Measurements from ENCODE around the gene KCNG3. TPM values are rescaled to one million over a fixed set of nuclear protein-coding genes. Genes with fewer than 3 reads are reported as not detected.
A peak's percentile ranks its signal among the peaks of the same experiment; 100 is the strongest.
"Not testable (repeated sequence)": the region's sequence is repeated elsewhere in the genome, so short reads cannot be mapped to it uniquely, and the experiment has no call there.

The KCNG3 gene
- total RNA-seq, 4 donors from 2014 or later = 0.17 TPM; not detected in 3

DNA sequence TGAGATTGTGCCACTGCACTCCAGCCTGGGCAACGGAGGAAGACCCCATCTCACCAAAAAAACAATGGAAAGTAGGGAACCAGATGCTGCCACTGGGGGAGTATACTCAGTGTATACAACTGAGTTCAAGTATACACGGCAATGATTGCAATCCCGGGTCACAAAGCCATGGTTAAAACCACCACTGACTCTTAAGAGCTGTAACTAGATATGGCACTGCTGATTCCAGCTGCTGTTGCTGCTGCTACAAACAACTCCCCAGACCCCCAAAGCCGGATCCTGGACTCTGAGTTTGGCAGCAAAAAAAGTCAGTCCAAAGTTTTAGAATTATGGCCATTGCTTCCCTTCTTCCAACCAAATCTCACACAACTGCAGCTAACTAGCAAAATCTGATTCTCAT is 89.1 kb downstream of the KCNG3 start:
- H3K4me3 ChIP-seq = no peak overlapping the region
- no peaks in the 10 kb centered on the region for H3K9me3 ChIP-seq
- H3K27me3 ChIP-seq = no peaks in the 10 kb centered on the region
- TF ChIP-seq POLR2AphosphoS5 (IDR thresholded peaks at IDR 0.05) = no peak
- TF ChIP-seq, protein P1, sequence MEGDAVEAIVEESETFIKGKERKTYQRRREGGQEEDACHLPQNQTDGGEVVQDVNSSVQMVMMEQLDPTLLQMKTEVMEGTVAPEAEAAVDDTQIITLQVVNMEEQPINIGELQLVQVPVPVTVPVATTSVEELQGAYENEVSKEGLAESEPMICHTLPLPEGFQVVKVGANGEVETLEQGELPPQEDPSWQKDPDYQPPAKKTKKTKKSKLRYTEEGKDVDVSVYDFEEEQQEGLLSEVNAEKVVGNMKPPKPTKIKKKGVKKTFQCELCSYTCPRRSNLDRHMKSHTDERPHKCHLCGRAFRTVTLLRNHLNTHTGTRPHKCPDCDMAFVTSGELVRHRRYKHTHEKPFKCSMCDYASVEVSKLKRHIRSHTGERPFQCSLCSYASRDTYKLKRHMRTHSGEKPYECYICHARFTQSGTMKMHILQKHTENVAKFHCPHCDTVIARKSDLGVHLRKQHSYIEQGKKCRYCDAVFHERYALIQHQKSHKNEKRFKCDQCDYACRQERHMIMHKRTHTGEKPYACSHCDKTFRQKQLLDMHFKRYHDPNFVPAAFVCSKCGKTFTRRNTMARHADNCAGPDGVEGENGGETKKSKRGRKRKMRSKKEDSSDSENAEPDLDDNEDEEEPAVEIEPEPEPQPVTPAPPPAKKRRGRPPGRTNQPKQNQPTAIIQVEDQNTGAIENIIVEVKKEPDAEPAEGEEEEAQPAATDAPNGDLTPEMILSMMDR (IDR thresholded peaks at IDR 0.05) = no peak
- TF ChIP-seq EP300 (IDR thresholded peaks at IDR 0.05) = no peak
- no peak for TF ChIP-seq POLR2A (IDR thresholded peaks at IDR 0.05; ENCODE audit: low read depth)
- DNase-seq (ENCODE audit: extremely low spot score) = no peak
- intact Hi-C loops (cut with DNase I) = no loop called here
- H3K27ac ChIP-seq (replicated peaks in 1 of 4) = no peak overlapping the region
- 73% methylated on average over 4 of the region's 4 CpGs for WGBS
- no peaks in the 10 kb centered on the region for H3K36me3 ChIP-seq
- no peaks in the 10 kb centered on the region for H3K4me1 ChIP-seq

DNA sequence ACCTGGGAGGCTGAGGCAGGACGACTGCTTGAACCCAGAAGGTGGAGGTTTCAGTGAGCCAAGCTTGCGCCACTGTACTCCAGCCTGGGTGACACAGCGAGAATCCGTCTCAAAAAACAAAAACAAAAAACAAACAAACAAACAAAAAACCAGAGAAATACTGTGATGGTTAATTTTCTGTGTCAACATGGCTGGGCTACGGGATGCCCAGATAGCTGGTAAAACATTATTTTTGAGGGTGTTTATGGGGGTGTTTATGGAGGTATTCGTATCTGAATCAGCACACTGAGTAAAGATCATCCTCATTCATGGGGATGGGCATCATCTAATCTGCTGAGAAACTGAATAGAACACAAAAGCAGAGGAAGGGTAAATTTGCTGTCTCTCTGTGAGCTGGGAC is 92.0 kb downstream of the KCNG3 start:
- intact Hi-C loops (cut with DNase I) = no loop called here
- Histone ChIP-seq H3K36me3 (no peaks in the 10 kb centered on the region), H3K27ac (replicated peaks in 1 of 4) (no peak overlapping the region), H3K9me3 (no peaks in the 10 kb centered on the region), H3K4me1 (no peaks in the 10 kb centered on the region), H3K4me3 (no peak overlapping the region), H3K27me3 (no peaks in the 10 kb centered on the region)
- WGBS = 90% methylated on average over 6 of the region's 6 CpGs
- DNase-seq (ENCODE audit: extremely low spot score) = no peak
- TF ChIP-seq, protein P1 (IDR thresholded peaks at IDR 0.05) = no peak
- TF ChIP-seq POLR2A (IDR thresholded peaks at IDR 0.05; ENCODE audit: low read depth) = no peak
- no peak for TF ChIP-seq POLR2AphosphoS5 (IDR thresholded peaks at IDR 0.05)
- TF ChIP-seq EP300 (IDR thresholded peaks at IDR 0.05) = no peak

DNA sequence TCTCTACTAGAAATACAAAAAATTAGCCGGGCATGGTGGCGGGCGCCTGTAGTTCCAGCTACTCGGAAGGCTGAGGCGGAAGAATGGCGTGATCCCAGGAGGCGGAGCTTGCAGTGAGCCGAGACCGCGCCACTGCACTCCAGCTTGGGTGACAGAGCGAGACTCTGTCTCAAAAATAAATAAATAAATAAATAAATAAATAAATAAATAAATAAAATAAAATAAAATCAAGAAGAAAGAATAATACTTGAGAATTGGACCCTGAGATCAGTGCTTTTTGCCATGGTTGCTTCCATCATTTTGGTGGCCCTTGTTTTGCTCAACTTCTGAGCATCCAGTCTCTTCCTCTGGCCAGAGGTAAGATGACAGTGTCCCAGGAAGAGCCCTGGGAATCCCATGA is 95.7 kb downstream of the KCNG3 start:
- H3K27ac ChIP-seq (replicated peaks in 1 of 4); DNase-seq (ENCODE audit: extremely low spot score); H3K36me3 ChIP-seq; H3K27me3 ChIP-seq; H3K4me3 ChIP-seq; intact Hi-C loops (cut with DNase I); H3K4me1 ChIP-seq; H3K9me3 ChIP-seq: not testable (repeated sequence)
- 98% methylated on average over 11 of the region's 11 CpGs for WGBS

DNA sequence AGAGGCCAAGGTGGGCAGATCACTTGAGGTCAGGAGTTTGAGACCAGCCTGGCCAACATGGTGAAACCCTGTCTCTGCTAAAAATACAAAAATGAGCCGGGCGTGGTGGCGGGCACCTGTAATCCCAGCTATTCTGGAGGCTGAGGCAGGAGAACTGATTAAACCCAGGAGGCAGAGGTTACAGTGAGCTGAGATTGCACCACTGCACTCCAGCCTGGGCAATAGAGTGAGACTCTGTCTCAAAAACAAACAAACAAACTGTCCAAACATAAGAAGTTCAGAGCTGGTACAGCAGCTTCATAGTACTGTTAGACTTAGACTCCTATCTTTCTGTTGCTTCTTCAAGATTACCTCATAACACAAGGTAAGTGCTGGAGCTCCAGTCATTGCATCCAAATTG is 100.5 kb downstream of the KCNG3 start:
- WGBS = 98% methylated on average over 3 of the region's 3 CpGs
- H3K36me3 ChIP-seq; H3K4me3 ChIP-seq; H3K27ac ChIP-seq (replicated peaks in 1 of 4); H3K4me1 ChIP-seq; H3K27me3 ChIP-seq; DNase-seq (ENCODE audit: extremely low spot score); intact Hi-C loops (cut with DNase I); H3K9me3 ChIP-seq: not testable (repeated sequence)

DNA sequence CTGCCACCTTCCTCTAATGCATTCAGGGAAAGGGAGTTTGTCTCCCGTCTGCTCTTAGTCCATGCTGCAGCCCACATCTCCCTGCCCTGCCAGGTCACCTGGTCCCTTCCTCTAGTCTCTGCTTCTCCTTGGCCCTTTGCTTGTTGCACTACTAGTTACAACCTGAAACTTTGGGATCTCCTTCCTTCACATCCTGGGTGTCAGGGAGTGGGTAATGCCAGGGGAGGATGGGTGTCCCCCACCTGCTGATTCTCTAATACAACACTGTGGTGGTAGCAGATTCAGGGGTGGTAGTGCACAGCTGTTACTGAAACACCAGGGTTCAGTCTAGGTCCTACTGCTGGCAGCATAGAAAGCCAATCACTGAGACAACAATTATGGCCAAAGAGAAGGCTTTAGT is 101.6 kb downstream of the KCNG3 start:
- Histone ChIP-seq H3K4me1 (no peaks in the 10 kb centered on the region), H3K9me3 (no peaks in the 10 kb centered on the region), H3K27ac (replicated peaks in 1 of 4) (no peak overlapping the region), H3K36me3 (no peaks in the 10 kb centered on the region), H3K4me3 (no peak overlapping the region), H3K27me3 (peaks cover 0 to 6% (median 0%) of the 10 kb centered on the region in 4 donors)
- TF ChIP-seq EP300 (IDR thresholded peaks at IDR 0.05) (no peak), POLR2A (IDR thresholded peaks at IDR 0.05; ENCODE audit: low read depth) (no peak), POLR2AphosphoS5 (IDR thresholded peaks at IDR 0.05) (no peak)
- TF ChIP-seq, protein P1 (IDR thresholded peaks at IDR 0.05) = no peak
- WGBS = 100% methylated on average over 1 of the region's 1 CpG
- peak; percentile 72 for DNase-seq (ENCODE audit: extremely low spot score)
- intact Hi-C loops (cut with DNase I) = no loop called here

Small RNA genes lying within 50 kb of the gene (small RNA-seq; reads per million reads assigned to genes)
- gene RF00017 (0 reads per million in 3 donors), gene RF00612 (0 reads per million in 3 donors)

Other genes starting within 250 kb of the KCNG3 start
- 100 to 1,000 TPM in 1 of 4 donors, 10 to 100 TPM in 3; 56.9 to 122 (median 95.1) TPM for gene COX7A2L, start 132.8 kb downstream of the KCNG3 start, total RNA-seq
- gene MTA3, start 74.7 kb upstream of the KCNG3 start, total RNA-seq = 10 to 100 TPM; 20.5 to 27.7 (median 24.3) TPM